Measurements from ENCODE around the gene SENP6. TPM values are rescaled to one million over a fixed set of nuclear protein-coding genes. Genes with fewer than 3 reads are reported as not detected.

The SENP6 gene
- polyA plus RNA-seq, 12 donors = 62.4 to 119 (median 89.2) TPM; not detected in 1

- no peak for DNase-seq
Observed at GRCh38 chr6:75747152-75747992, 145.7 kb downstream of the SENP6 start.

- no peak for DNase-seq
Observed at GRCh38 chr6:75748003-75748742, 146.5 kb downstream of the SENP6 start.

GRCh38 chr6:75748743-75749538, 147.3 kb downstream of the SENP6 start, which contains the start of gene MYO6:
Gene MYO6 (plus strand): TSS chr6:75749239. CDS start chr6:75817548, 68,309 bp downstream.
- DNase-seq = peak; percentile 62

- no peak for DNase-seq
Observed at GRCh38 chr6:75751443-75751842, 149.8 kb downstream of the SENP6 start.

- DNase-seq = no peak
Observed at GRCh38 chr6:75752365-75752764, 150.7 kb downstream of the SENP6 start.

GRCh38 chr6:75755704-75756103, 154.0 kb downstream of the SENP6 start:
- no peak for DNase-seq

GRCh38 chr6:75757295-75757694, 155.6 kb downstream of the SENP6 start:
- DNase-seq = no peak

GRCh38 chr6:75758061-75758460, 156.4 kb downstream of the SENP6 start:
- no peak for DNase-seq

GRCh38 chr6:75759207-75759606, 157.5 kb downstream of the SENP6 start:
- DNase-seq = no peak

GRCh38 chr6:75760320-75760719, 158.6 kb downstream of the SENP6 start:
- no peak for DNase-seq

GRCh38 chr6:75761489-75761888, 159.8 kb downstream of the SENP6 start:
- no peak for DNase-seq

- no peak for DNase-seq
Observed at GRCh38 chr6:75762063-75762462, 160.4 kb downstream of the SENP6 start.

- DNase-seq = no peak
Observed at GRCh38 chr6:75766387-75766786, 164.7 kb downstream of the SENP6 start.

Other genes starting within 250 kb of the SENP6 start
- 100 to 1,000 TPM in 1 of 12 donors, 10 to 100 TPM in 11; 17.8 to 282 (median 54.3) TPM for gene FILIP1, start 108.1 kb upstream of the SENP6 start, polyA plus RNA-seq (ENCODE audit: insufficient read length in 12 of 12)
- gene MYO6, start 147.4 kb downstream of the SENP6 start, polyA plus RNA-seq (ENCODE audit: insufficient read length in 12 of 12) = 10 to 100 TPM in 4 of 12 donors, 1 to 10 TPM in 7, not detected in 1; 6.4 to 25.1 (median 7.7) TPM

Measured in muscle of arm (tissue), 12 donors.